ENCODE results near the gene DGCR6L. TPM values are rescaled to one million over a fixed set of nuclear protein-coding genes. Genes with fewer than 3 reads are reported as not detected.
A peak's percentile ranks its signal among the peaks of the same experiment; 100 is the strongest.
"Not testable (repeated sequence)": the region's sequence is repeated elsewhere in the genome, so short reads cannot be mapped to it uniquely, and the experiment has no call there.

The DGCR6L gene
- total RNA-seq, 4 donors from 2014 or later: 39.8 to 69.2 (median 60.4) TPM

GRCh38 chr22:20268279-20269012 is 51.4 kb downstream of the DGCR6L start, which contains the start of gene RTN4R:
RTN4R (minus strand) TSS chr22:20268318; CDS start chr22:20268092, 226 bp downstream.
- Histone ChIP-seq H3K4me3 (peak within 1 kb of the TSS; percentile 1 to 60), H3K27me3 (peaks cover 12% of the 10 kb centered on the region), H3K4me1 (peaks cover 0 to 19% (median 10%) of the 10 kb centered on the region in 3 donors), H3K36me3 (no peaks in the 10 kb centered on the region), H3K9me3 (no peaks in the 10 kb centered on the region), H3K27ac (peak within 1 kb of the TSS in 1 of 4 donors; percentile 52)
- peak; percentile 86 for ATAC-seq
- WGBS, 2 donors (ENCODE audit: low coverage in 1 of 2): 96% methylated on average over 4 of the region's 58 CpGs; no CpG with 5 or more reads in 1 of the 2 donors
- no peak for TF ChIP-seq POLR2A (IDR thresholded peaks at IDR 0.05)
- TF ChIP-seq, protein P1, sequence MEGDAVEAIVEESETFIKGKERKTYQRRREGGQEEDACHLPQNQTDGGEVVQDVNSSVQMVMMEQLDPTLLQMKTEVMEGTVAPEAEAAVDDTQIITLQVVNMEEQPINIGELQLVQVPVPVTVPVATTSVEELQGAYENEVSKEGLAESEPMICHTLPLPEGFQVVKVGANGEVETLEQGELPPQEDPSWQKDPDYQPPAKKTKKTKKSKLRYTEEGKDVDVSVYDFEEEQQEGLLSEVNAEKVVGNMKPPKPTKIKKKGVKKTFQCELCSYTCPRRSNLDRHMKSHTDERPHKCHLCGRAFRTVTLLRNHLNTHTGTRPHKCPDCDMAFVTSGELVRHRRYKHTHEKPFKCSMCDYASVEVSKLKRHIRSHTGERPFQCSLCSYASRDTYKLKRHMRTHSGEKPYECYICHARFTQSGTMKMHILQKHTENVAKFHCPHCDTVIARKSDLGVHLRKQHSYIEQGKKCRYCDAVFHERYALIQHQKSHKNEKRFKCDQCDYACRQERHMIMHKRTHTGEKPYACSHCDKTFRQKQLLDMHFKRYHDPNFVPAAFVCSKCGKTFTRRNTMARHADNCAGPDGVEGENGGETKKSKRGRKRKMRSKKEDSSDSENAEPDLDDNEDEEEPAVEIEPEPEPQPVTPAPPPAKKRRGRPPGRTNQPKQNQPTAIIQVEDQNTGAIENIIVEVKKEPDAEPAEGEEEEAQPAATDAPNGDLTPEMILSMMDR (IDR thresholded peaks at IDR 0.05): peak in 3 of 4 experiments; percentile 77 to 91 (median 85)

DNA sequence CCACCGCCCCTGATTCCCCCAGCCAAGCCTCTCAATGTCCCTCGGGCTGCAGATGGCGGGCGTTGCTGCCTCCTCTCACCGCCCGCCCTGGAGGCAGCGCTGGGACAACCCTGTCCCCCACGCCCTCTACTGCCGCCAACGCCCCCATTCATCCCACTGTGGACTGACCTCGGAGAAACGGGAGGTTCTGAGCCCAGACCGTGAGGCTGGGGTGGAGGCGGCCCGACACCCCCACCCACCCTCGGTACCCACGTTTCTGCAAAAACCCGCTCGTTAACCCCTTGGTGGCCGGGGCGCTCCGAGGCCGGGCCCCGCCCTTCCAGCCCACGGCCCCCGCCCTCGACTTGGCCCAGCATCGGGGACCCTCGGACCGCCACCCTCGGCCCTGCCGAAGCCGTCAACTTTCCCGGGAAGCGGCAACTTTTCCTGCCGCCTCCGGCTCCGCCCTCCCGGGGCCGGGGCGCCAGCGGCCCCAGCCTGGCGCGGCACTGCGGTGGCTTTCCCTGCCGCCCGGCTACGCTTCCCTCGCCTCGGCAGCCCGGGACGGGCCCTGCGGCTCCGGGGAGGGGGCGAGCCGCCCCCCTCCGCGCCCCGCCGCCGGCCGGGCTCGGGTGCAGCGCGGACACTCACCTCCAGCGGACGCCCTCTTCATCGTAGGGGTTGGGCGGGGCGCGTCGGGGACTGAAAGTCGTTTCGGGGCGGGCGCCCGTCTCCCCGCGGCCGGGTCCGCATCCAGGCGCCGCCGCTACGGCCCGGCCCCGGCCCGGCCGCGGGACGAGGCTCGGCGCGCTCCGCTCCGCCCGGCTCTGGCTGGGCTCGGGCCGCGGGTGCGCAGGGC is 52.2 kb downstream of the DGCR6L start:
- WGBS, 2 donors (ENCODE audit: low coverage in 1 of 2): no CpG with 5 or more reads among the region's 101 CpGs
- H3K4me1 ChIP-seq: peaks cover 0 to 19% (median 10%) of the 10 kb centered on the region in 3 donors
- no peak for ATAC-seq
- no peaks in the 10 kb centered on the region for H3K9me3 ChIP-seq
- H3K36me3 ChIP-seq: no peaks in the 10 kb centered on the region
- TF ChIP-seq, protein P1 (IDR thresholded peaks at IDR 0.05): no peak
- TF ChIP-seq EP300 (IDR thresholded peaks at IDR 0.05) (no peak), POLR2A (IDR thresholded peaks at IDR 0.05) (no peak), POLR2AphosphoS5 (IDR thresholded peaks at IDR 0.05) (no peak)
- H3K27me3 ChIP-seq: peaks cover 12% of the 10 kb centered on the region
- peak overlapping the region; percentile 1 to 60 for H3K4me3 ChIP-seq
- peak overlapping the region in 1 of 4 donors; percentile 40 for H3K27ac ChIP-seq

DNA sequence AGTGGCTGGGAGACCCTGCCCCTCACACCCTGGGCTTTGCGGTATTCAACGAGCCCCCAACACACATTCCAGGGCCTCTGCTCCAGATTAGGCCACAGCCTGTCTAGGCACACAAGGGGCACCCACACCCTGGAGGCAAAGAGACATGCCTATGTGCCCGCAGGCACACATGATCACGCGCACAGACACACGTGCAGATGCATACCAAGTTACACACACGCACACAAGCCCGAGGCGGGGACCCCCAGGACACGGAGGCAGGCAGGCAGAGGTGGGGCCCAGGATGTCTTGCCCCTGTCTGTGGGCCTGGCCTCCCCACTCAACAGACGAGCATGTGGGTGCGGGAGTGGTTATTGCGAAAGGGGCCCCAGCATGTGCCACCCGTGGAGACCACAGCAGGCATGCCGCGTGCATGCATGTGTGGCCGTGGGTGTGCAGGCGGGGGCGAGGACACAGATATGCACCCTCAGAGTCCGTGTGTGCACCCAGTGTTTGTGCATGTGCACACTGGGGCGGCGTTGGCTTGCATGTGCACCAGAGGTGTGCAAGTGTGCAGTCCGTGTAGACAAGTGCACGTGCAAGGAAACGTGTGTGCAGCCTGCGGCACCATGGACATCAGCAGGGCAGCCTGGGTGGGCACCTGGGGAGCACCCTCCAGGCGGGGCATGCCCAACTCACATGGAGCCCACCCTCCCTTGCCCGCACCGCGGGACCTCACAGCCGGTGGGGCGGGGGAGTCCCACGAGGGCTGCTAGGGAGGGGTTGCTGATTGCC is 53.0 kb downstream of the DGCR6L start:
- not testable (repeated sequence) for ATAC-seq, H3K9me3 ChIP-seq, H3K27ac ChIP-seq, H3K36me3 ChIP-seq
- H3K4me3 ChIP-seq: peak overlapping the region in 1 of 2 donors; percentile 60
- H3K4me1 ChIP-seq: peaks cover 0 to 19% (median 10%) of the 10 kb centered on the region in 3 donors
- WGBS, 2 donors (ENCODE audit: low coverage in 1 of 2): 88% methylated on average over 3 of the region's 33 CpGs; no CpG with 5 or more reads in 1 of the 2 donors
- peaks cover 12% of the 10 kb centered on the region for H3K27me3 ChIP-seq

GRCh38 chr22:20265772-20266666 is 53.8 kb downstream of the DGCR6L start:
- not testable (repeated sequence) for H3K9me3 ChIP-seq, ATAC-seq, H3K27ac ChIP-seq, H3K4me3 ChIP-seq, H3K36me3 ChIP-seq
- Histone ChIP-seq H3K4me1 (peaks cover 0 to 19% (median 10%) of the 10 kb centered on the region in 3 donors), H3K27me3 (peaks cover 12% of the 10 kb centered on the region)
- whole genome bisulfite sequencing, 2 donors (ENCODE audit: low coverage in 1 of 2): no CpG with 5 or more reads among the region's 15 CpGs

DNA sequence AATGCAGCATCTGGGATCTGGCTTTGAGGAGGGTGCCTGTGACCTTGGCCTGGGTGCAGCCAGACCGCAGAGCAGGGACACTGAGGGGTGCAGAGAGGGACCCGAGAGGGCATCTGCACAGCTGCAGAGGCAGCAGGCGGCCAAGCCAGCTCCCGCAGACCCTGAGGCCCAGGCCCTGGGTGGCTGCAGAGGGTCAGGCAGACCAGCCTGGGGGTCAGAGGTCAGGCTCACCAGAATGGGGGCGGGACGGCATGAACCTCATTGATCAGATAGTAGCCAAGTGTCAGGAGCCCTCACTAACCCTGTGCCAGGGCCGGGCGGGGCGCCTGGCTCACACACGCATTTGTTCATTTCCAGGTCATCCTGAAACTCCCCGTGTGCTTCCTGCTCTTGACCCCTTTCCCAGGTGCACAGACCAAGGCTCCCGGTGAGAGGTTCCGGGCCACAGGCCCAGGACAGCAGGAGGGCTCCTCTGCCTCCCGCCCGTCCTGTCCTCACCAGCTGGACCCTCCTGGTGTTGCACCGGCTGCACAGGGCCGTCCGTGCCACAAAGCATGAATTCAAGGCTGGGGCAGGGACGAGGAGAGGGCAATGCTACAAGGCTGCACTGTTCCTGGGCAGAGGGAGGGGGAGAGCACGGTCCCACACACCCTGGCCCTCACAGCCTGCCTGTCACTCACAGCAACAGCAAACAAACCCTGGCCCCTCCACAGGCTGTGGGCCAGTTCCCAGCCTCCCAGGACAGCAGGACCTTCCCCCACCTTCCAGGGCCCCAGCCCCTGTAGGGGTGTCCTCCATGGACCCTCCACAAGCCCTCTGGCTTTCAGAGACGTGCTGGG is 55.0 kb downstream of the DGCR6L start:
- WGBS, 2 donors (ENCODE audit: low coverage in 1 of 2): 100% methylated on average over 7 of the region's 21 CpGs; no CpG with 5 or more reads in 1 of the 2 donors
- peaks cover 0 to 19% (median 10%) of the 10 kb centered on the region in 3 donors for H3K4me1 ChIP-seq
- TF ChIP-seq, protein P1 (IDR thresholded peaks at IDR 0.05): no peak
- no peak for TF ChIP-seq POLR2A (IDR thresholded peaks at IDR 0.05)
- TF ChIP-seq EP300 (IDR thresholded peaks at IDR 0.05): no peak
- no peak for TF ChIP-seq POLR2AphosphoS5 (IDR thresholded peaks at IDR 0.05)
- peaks cover 12% of the 10 kb centered on the region for H3K27me3 ChIP-seq
- no peaks in the 10 kb centered on the region for H3K9me3 ChIP-seq
- ATAC-seq: no peak
- no peak overlapping the region for H3K4me3 ChIP-seq
- H3K27ac ChIP-seq: no peak overlapping the region
- no peaks in the 10 kb centered on the region for H3K36me3 ChIP-seq
